Measurements from ENCODE around the gene PHLDA1. TPM values are rescaled to one million over a fixed set of nuclear protein-coding genes. Genes with fewer than 3 reads are reported as not detected.

PHLDA1 gene
- total and polyA plus RNA-seq, 2 of the 13 experiments (the other 11 are each of a cell fraction or from before 2014, with no cell fraction given) = 33.8 to 41.0 TPM

- TF ChIP-seq, protein P1, sequence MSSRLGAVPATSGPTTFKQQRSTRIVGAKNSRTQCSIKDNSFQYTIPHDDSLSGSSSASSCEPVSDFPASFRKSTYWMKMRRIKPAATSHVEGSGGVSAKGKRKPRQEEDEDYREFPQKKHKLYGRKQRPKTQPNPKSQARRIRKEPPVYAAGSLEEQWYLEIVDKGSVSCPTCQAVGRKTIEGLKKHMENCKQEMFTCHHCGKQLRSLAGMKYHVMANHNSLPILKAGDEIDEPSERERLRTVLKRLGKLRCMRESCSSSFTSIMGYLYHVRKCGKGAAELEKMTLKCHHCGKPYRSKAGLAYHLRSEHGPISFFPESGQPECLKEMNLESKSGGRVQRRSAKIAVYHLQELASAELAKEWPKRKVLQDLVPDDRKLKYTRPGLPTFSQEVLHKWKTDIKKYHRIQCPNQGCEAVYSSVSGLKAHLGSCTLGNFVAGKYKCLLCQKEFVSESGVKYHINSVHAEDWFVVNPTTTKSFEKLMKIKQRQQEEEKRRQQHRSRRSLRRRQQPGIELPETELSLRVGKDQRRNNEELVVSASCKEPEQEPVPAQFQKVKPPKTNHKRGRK (CRISPR knock-in tag; IDR thresholded peaks at IDR 0.05) = no peak
- TF ChIP-seq SRSF1 (optimal IDR thresholded peaks at IDR 0.05; ENCODE audit: low read depth, low read length) (no peak), ZNF17 (CRISPR knock-in tag; IDR thresholded peaks at IDR 0.05) (no peak), ZFP62 (CRISPR knock-in tag; IDR thresholded peaks at IDR 0.05) (no peak), MEF2D (CRISPR knock-in tag; IDR thresholded peaks at IDR 0.05) (peak; percentile 91), NR3C1 (CRISPR knock-in tag; IDR thresholded peaks at IDR 0.05) (no peak), ZNF564 (CRISPR knock-in tag; IDR thresholded peaks at IDR 0.05) (no peak), ZNF33B (CRISPR knock-in tag; IDR thresholded peaks at IDR 0.05) (0 out of 2 replicates have a peak, but pooled peaks have one; percentile 31), HES4 (CRISPR knock-in tag; IDR thresholded peaks at IDR 0.05; ENCODE audit: borderline replicate concordance) (no peak), RNF2 (conservative IDR thresholded peaks at IDR 0.05; ENCODE audit: low read depth) (no peak), ZNF24 (IDR thresholded peaks at IDR 0.05) (no peak), NR2C2 (CRISPR knock-in tag; IDR thresholded peaks at IDR 0.05; ENCODE audit: borderline replicate concordance) (peak; percentile 83), CREB3 (CRISPR knock-in tag; IDR thresholded peaks at IDR 0.05) (no peak), IRX3 (CRISPR knock-in tag; IDR thresholded peaks at IDR 0.05; ENCODE audit: borderline replicate concordance, low read depth) (no peak), ZNF501 (CRISPR knock-in tag; IDR thresholded peaks at IDR 0.05) (peak; percentile 63; the same call in 1 of the 2 replicates), ATF6 (CRISPR knock-in tag; conservative IDR thresholded peaks at IDR 0.05) (0 out of 2 replicates have a peak, but pooled peaks have one; percentile 48), ZNF570 (CRISPR knock-in tag; IDR thresholded peaks at IDR 0.05; ENCODE audit: borderline replicate concordance) (no peak), RXRB (CRISPR knock-in tag; IDR thresholded peaks at IDR 0.05; ENCODE audit: borderline replicate concordance) (peak; percentile 93)
- TF ChIP-seq, protein P2, sequence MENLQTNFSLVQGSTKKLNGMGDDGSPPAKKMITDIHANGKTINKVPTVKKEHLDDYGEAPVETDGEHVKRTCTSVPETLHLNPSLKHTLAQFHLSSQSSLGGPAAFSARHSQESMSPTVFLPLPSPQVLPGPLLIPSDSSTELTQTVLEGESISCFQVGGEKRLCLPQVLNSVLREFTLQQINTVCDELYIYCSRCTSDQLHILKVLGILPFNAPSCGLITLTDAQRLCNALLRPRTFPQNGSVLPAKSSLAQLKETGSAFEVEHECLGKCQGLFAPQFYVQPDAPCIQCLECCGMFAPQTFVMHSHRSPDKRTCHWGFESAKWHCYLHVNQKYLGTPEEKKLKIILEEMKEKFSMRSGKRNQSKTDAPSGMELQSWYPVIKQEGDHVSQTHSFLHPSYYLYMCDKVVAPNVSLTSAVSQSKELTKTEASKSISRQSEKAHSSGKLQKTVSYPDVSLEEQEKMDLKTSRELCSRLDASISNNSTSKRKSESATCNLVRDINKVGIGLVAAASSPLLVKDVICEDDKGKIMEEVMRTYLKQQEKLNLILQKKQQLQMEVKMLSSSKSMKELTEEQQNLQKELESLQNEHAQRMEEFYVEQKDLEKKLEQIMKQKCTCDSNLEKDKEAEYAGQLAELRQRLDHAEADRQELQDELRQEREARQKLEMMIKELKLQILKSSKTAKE (CRISPR knock-in tag; IDR thresholded peaks at IDR 0.05; ENCODE audit: borderline replicate concordance) = peak; percentile 89; the same call in 1 of the 2 replicates
- TF ChIP-seq, protein P3, sequence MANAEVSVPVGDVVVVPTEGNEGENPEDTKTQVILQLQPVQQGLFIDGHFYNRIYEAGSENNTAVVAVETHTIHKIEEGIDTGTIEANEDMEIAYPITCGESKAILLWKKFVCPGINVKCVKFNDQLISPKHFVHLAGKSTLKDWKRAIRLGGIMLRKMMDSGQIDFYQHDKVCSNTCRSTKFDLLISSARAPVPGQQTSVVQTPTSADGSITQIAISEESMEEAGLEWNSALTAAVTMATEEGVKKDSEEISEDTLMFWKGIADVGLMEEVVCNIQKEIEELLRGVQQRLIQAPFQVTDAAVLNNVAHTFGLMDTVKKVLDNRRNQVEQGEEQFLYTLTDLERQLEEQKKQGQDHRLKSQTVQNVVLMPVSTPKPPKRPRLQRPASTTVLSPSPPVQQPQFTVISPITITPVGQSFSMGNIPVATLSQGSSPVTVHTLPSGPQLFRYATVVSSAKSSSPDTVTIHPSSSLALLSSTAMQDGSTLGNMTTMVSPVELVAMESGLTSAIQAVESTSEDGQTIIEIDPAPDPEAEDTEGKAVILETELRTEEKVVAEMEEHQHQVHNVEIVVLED (CRISPR knock-in tag; IDR thresholded peaks at IDR 0.05; ENCODE audit: borderline replicate concordance) = peak; percentile 42; the same call in 1 of the 2 replicates
- TF ChIP-seq, protein P4, sequence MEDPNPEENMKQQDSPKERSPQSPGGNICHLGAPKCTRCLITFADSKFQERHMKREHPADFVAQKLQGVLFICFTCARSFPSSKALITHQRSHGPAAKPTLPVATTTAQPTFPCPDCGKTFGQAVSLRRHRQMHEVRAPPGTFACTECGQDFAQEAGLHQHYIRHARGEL (CRISPR knock-in tag; IDR thresholded peaks at IDR 0.05) = no peak
Observed at GRCh38 chr12:75977952-75978671, 53.5 kb downstream of the PHLDA1 start (continued).
